Neural progenitor cell (in vitro differentiated cells): ENCODE results near the gene RNF121.

Experiments used
- EZH2 ChIP-seq: fragments of 200-600 bp; sonication (generic); IDR thresholded peaks from 2 replicates; pipeline ENCODE4 v1.6.1; 2017; ENCODE audit warnings: antibody characterized with exemption, mild to moderate bottlenecking, moderate library complexity
- EZH2phosphoT487 ChIP-seq: fragments of 200-600 bp; sonication (generic); IDR thresholded peaks from 2 replicates; pipeline ENCODE4 v1.6.1; 2017; ENCODE audit warnings: antibody characterized with exemption
- TF ChIP-seq, protein P1 (sequence below): fragments of 200-600 bp; sonication (generic); IDR thresholded peaks from 2 replicates; pipeline ENCODE4 v1.5.1; 2017; ENCODE audit warnings: antibody characterized with exemption, mild to moderate bottlenecking

DNA sequence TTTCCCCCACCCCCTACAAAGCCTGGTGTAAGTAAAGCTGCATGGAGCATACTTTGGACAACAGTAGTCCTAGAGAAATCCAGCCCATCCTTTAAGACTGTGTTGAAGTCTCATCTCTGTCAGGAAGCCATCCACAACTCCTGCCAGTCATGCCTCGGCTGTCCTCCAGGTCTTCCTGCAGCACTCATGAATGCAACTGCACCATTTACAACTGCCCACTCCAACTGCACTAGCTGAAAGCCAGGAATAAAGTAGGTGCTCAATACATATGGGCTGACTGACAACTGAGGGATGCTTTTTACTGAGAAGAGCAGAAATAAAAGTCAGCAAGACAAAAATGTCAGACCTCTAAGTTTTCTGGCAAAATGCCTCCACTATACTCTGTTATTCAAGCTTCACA, 97.2 kb downstream of the RNF121 start:
- TF ChIP-seq, protein P1, sequence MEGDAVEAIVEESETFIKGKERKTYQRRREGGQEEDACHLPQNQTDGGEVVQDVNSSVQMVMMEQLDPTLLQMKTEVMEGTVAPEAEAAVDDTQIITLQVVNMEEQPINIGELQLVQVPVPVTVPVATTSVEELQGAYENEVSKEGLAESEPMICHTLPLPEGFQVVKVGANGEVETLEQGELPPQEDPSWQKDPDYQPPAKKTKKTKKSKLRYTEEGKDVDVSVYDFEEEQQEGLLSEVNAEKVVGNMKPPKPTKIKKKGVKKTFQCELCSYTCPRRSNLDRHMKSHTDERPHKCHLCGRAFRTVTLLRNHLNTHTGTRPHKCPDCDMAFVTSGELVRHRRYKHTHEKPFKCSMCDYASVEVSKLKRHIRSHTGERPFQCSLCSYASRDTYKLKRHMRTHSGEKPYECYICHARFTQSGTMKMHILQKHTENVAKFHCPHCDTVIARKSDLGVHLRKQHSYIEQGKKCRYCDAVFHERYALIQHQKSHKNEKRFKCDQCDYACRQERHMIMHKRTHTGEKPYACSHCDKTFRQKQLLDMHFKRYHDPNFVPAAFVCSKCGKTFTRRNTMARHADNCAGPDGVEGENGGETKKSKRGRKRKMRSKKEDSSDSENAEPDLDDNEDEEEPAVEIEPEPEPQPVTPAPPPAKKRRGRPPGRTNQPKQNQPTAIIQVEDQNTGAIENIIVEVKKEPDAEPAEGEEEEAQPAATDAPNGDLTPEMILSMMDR = no peak
- TF ChIP-seq EZH2 (no peak), EZH2phosphoT487 (no peak)
